NK-92 (cell line): ENCODE data around the gene SSH3.

Experiments
- DNase-seq: peaks from one replicate; lab custom pipeline; 2025; ENCODE audit not compliant: unreplicated experiment; lab: John Stamatoyannopoulos, UW

Gene SSH3

GRCh38 chr11:67344264-67344663, 40.9 kb downstream of the SSH3 start:
- no peak for DNase-seq

- no peak for DNase-seq
Measured at GRCh38 chr11:67345247-67345919, 42.1 kb downstream of the SSH3 start.

DNA sequence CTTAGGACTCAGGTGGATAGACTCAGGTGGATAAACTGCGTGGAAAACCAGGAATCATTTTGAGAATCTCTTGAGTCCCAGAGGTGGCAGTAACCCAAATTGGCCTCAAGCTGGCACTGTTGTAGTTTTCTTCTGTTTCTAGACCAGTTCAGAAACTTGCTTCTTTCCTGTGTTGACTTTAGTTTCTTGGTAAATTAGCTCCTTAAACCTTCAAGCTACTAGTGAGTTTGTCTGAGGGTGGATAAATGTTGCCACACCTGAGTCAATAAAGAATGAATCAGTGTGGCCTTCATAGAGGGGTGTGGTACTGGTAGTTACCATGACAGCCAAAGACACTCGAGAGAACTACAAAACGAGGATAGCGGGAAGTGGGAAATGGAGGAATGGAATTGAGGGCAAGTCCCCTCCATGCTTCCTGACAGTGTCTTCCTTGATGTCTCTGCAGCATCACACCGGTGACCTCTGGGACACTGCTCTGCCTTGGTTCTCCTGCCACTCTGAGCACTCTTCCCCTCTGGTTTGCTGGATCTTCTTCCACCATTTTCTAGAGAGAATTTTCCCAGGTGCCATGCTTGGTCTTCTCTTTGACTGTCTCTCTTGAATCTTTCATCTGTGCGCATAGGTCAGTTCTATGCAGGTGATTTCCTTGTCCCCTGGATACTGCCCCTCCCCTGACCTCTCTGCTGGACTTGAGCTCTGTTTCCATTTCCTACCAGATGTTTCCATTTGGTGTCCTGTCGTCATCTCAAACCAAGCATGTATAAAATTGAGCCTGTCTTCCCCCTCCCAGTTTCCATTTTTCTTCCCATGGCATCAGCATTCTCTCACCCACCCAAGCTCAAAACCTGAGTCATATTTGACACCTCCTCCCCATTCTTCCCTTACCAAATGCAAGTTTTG, 42.8 kb downstream of the SSH3 start:
- no peak for DNase-seq

- DNase-seq = no peak
Measured at GRCh38 chr11:67347964-67348749, 44.8 kb downstream of the SSH3 start.

- no peak for DNase-seq
Measured at GRCh38 chr11:67349036-67349435, 45.7 kb downstream of the SSH3 start.

DNA sequence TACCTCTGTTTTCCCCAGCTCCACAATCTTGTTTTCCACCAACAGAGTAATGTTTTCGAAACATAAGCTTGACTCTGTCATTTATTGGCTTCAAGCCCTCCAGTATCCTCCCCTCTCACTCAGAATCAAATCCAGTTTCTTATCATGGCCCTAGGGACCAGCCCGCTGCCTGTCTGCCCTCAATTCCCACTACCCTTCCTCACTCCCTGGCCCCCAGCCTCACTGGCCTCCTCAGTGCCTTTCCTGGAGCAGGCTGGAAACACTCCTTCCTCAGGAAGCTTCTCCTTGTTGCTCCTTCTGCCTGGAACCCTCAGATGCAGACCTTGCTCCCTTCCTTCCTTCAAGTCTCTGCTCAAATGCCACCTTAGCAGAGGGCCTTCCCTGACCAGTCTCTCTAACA, 46.1 kb downstream of the SSH3 start:
- no peak for DNase-seq

GRCh38 chr11:67349928-67350465, 46.7 kb downstream of the SSH3 start:
- no peak for DNase-seq

DNA sequence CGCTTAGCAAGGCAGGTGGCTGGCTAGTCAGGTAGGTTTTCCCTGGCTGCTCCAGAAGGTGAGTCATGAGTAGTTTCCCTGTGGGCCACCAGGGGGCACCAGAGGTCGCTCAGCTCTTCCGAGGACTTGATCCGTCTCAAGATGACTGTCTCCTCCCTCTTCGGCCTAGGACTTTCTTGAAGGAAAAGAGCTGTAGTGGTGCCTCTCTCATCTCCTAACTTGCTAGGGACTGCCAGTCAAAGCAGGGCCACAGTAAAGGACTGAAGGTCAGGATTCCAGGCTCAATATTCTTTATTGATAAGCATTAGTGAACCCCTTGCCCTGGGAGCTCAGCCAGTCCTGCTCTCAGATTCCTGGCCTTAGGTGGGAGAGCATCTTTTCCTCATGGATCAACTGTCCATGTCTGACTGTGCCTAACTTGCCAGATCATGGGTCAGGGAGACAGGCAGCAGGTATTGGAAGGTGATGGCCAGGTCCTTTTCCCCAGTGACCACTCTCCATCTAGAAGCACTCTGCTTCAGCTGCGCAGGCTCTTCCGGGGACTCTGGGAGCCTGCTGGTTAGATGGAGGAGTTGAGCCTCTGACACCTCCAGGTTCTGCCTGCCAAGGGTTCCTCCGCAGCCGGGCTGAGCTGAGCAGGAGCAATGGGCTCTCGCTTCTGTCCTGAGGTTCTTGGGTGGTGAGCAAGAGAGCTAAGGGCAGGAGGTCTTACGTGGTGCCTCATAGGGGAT, 48.1 kb downstream of the SSH3 start:
- no peak for DNase-seq

- DNase-seq = no peak
Measured at GRCh38 chr11:67352546-67353316, 49.4 kb downstream of the SSH3 start.

DNA sequence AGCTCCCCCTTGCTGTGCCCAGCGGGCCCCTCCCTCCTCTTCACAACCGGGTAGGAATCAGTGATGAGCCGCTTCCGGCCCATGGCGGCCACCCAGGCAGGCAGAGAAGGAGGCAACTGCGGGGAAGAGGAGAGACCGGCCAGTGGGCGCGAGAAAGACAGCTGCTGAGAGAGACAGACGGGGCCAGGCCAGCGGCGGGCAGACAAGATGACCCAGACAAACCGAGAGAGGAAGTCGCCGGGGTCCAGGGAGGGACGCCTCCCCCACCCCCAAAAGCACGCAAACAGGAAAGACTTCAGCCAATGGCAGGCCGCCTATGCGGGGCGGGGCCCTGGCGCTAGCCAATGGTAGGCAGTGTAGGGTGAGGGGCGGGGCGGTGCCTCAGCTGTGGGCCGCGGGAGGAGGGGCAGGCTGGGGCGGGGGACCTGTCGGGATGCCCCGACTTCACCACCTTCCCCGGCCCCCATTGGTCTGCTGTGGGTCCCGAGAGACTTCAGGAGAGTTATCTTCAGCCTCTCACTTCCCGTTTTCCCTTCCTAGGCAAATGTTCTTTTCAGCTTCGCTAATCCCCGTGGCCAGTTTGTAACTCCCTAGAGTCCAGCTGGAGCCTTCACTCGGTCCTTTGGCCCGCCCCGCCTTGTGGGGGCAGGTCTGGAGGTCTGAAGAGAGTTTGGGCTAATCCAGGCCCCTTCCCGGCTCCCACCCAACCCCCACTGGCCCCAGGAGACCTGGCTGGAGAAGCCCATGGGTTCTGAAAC, 50.2 kb downstream of the SSH3 start, which contains the start of gene POLD4:
Gene POLD4, minus strand, starts transcription at position 230 of the 758 bp plus-strand sequence. Its CDS starts 147 bp downstream, at position 83.
- DNase-seq = peak; percentile 41

DNA sequence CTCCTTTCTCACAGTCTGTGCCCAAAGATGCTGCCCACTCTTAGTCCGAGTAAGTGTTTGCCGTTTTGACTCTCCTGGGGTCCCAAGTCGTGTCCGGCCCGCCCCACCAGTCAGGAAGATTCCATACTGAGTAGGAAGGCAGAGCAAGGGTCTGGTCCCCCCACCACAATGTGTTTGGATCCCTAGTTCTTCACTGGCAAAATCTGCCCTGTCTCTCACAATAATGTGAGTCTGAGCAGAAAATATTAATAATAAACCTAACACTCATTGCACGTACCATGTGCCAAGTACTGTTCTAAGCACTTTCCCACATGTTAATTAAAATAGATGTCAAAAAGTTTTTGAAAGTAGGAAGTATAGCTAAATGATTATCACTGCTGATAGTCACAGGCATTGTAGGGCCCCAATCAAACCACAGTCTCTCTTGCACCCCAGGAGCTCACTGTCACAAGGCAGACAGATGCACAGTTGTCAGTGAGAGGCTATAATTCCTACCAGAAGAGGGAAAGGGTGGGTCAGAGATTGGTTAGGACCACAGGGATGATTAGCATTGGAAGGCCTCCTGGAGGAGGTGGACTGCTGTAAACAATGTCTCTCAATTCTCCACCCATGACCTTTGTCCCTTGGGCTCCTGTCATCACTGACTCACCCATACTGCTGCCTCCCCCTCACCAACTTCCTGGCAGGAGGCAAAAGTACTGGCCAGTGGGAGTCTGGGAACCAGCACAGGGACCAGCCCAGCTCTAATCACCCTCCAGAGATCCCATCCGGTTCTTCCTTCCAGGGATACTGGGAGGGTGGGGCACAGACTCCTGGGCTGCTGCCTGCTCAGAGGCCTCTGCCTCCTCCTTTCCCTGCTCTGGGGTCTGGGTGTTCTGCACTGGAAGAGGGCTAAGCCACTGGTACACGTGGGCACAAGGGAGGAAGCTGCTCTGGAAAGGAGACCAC, 51.0 kb downstream of the SSH3 start:
- DNase-seq = no peak

- DNase-seq = no peak
Measured at GRCh38 chr11:67355023-67355793, 51.9 kb downstream of the SSH3 start.

GRCh38 chr11:67355794-67356386, 52.6 kb downstream of the SSH3 start:
- no peak for DNase-seq

GRCh38 chr11:67356387-67356863, 53.1 kb downstream of the SSH3 start:
- DNase-seq = no peak

DNA sequence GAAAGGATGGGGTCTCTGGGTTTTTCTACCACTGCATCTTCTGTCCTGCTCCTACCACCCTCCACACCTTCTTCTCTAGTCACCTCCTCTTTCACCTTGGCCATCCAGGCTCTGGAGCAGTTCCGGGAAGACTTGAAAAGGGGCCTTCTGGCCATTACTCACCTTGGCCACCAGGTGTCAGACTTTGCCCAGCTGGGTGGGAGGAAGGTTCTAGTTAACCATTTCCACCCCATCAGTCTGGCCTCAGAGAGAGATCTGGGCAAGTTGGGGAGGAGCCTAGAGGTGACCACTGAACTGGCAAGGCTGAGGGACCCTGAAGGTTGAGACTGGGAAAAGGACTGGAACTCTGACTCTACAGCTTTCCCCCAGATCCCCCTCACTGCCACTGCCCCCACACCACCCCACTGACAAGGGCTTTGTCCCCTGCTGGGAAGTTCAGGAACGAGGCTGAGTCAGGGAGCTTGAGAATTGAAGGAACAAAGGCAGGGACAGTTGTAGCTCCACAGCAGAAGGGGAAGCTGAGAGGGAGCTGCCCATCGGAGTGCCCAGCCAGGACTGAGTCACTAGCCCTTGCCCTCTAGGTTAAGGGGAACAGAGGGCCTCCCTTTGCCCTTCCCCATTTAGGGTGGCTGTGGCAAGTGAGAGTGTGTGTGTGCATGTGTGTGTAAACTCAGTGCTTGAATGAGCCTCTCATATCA, 53.7 kb downstream of the SSH3 start:
- DNase-seq = no peak
